Measurements from ENCODE around the gene HNRNPD. TPM values are rescaled to one million over a fixed set of nuclear protein-coding genes. Genes with fewer than 3 reads are reported as not detected.

The HNRNPD gene
- total and polyA plus RNA-seq, 10 of the 15 experiments (the other 5 are each of a cell fraction or from before 2014, with no cell fraction given): 76.6 to 882 (median 265) TPM

DNA sequence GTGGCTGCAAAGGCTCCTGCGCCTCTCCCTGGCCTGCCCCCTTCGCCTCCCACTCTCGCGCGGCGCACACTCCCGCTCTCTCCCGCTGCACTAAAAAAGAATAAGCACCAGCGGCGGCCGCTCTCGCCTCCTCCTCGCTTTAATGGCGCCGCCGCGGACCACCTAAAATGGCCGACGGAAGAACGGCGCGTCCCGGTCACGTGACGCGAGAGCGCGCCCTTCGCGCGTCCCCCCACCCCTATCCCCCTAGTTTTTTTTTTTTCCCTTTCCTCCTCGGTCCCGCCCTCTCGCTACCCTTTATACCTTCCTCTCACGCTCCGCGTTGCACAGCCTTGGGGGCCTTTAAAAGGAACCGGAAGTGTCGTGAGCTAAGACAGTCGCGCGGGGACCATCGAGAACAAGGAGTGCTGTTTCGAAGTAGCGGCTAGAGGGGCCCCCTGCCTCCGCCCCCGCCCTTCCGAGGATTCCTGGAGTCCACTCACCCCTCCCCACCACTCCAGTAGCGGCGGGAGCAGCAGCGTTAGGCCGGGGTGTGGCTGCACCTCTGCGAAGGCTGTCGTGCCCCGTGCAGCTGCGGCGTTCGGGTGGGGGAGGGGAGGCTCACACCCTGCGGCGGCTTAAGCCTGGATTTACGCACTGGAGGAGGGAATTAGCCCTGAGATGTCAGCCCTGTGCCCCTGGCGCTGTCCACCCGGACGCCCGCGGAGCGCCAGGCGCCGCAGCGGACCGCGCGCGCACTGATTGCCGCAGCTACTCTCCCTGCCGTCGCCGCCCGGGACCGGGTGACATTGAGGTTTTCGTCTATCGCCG lies at the start of gene HNRNPD (continued):
- TF ChIP-seq, protein P1, sequence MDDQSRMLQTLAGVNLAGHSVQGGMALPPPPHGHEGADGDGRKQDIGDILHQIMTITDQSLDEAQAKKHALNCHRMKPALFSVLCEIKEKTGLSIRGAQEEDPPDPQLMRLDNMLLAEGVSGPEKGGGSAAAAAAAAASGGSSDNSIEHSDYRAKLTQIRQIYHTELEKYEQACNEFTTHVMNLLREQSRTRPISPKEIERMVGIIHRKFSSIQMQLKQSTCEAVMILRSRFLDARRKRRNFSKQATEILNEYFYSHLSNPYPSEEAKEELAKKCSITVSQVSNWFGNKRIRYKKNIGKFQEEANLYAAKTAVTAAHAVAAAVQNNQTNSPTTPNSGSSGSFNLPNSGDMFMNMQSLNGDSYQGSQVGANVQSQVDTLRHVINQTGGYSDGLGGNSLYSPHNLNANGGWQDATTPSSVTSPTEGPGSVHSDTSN (IDR thresholded peaks at IDR 0.05; ENCODE audit: insufficient replicate concordance, low read depth, low read length): no peak
- TF ChIP-seq NRF1 (conservative IDR thresholded peaks at IDR 0.05; ENCODE audit: low read depth, low read length) (no peak), PAX5 (IDR thresholded peaks at IDR 0.05; ENCODE audit: borderline replicate concordance, low read depth, low read length) (no peak), ZNF384 (IDR thresholded peaks at IDR 0.05; ENCODE audit: borderline replicate concordance, low read depth, low read length) (peak; percentile 99), ETV6 (conservative IDR thresholded peaks at IDR 0.05 in 1 of 2, IDR thresholded peaks at IDR 0.05 in 1 of 2; ENCODE audit: borderline replicate concordance in 1 of 2, low read depth in 1 of 2) (no peak; a peak in 2 of 4 replicates), CREB1 (IDR thresholded peaks at IDR 0.05; ENCODE audit: low read depth) (peak; percentile 91), MYB (IDR thresholded peaks at IDR 0.05; ENCODE audit: borderline replicate concordance, low read depth, low read length) (no peak), ZZZ3 (IDR thresholded peaks at IDR 0.05; ENCODE audit: control insufficient read depth, insufficient read length, low read depth) (no peak), SRF (IDR thresholded peaks at IDR 0.05; ENCODE audit: low read depth in 2 of 2, low read length in 2 of 2) (peak; percentile 44 to 62; a peak in 2 of 4 replicates), SMARCA5 (IDR thresholded peaks at IDR 0.05) (peak; percentile 67; the same call in 1 of the 2 replicates), EGR1 (IDR thresholded peaks at IDR 0.05; ENCODE audit: borderline replicate concordance in 1 of 2, low read depth in 2 of 2, low read length in 2 of 2) (peak; percentile 49 to 98), PML (IDR thresholded peaks at IDR 0.05; ENCODE audit: low read length) (peak; percentile 93), EED (IDR thresholded peaks at IDR 0.05; ENCODE audit: low read depth) (peak; percentile 74), TBL1XR1 (IDR thresholded peaks at IDR 0.05; ENCODE audit: low read depth, low read length) (peak; percentile 71), NFYB (IDR thresholded peaks at IDR 0.05; ENCODE audit: insufficient read depth, low read depth, low read length) (no peak), ZNF207 (IDR thresholded peaks at IDR 0.05; ENCODE audit: borderline replicate concordance) (peak; percentile 50; the same call in 1 of the 2 replicates), POLR2AphosphoS5 (IDR thresholded peaks at IDR 0.05; ENCODE audit: low read length) (peak; percentile 89), JUND (IDR thresholded peaks at IDR 0.05; ENCODE audit: low read depth, low read length) (no peak), NFYA (IDR thresholded peaks at IDR 0.05; ENCODE audit: borderline replicate concordance, low read depth, low read length) (no peak), JUNB (IDR thresholded peaks at IDR 0.05) (no peak)
- TF ChIP-seq, protein P2, sequence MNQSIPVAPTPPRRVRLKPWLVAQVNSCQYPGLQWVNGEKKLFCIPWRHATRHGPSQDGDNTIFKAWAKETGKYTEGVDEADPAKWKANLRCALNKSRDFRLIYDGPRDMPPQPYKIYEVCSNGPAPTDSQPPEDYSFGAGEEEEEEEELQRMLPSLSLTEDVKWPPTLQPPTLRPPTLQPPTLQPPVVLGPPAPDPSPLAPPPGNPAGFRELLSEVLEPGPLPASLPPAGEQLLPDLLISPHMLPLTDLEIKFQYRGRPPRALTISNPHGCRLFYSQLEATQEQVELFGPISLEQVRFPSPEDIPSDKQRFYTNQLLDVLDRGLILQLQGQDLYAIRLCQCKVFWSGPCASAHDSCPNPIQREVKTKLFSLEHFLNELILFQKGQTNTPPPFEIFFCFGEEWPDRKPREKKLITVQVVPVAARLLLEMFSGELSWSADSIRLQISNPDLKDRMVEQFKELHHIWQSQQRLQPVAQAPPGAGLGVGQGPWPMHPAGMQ (IDR thresholded peaks at IDR 0.05; ENCODE audit: borderline replicate concordance): no peak
- TF ChIP-seq, protein P3, sequence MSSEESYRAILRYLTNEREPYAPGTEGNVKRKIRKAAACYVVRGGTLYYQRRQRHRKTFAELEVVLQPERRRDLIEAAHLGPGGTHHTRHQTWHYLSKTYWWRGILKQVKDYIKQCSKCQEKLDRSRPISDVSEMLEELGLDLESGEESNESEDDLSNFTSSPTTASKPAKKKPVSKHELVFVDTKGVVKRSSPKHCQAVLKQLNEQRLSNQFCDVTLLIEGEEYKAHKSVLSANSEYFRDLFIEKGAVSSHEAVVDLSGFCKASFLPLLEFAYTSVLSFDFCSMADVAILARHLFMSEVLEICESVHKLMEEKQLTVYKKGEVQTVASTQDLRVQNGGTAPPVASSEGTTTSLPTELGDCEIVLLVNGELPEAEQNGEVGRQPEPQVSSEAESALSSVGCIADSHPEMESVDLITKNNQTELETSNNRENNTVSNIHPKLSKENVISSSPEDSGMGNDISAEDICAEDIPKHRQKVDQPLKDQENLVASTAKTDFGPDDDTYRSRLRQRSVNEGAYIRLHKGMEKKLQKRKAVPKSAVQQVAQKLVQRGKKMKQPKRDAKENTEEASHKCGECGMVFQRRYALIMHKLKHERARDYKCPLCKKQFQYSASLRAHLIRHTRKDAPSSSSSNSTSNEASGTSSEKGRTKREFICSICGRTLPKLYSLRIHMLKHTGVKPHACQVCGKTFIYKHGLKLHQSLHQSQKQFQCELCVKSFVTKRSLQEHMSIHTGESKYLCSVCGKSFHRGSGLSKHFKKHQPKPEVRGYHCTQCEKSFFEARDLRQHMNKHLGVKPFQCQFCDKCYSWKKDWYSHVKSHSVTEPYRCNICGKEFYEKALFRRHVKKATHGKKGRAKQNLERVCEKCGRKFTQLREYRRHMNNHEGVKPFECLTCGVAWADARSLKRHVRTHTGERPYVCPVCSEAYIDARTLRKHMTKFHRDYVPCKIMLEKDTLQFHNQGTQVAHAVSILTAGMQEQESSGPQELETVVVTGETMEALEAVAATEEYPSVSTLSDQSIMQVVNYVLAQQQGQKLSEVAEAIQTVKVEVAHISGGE (CRISPR knock-in tag; IDR thresholded peaks at IDR 0.05): no peak; the same call in 1 of the 2 replicates
- TF ChIP-seq, protein P4, sequence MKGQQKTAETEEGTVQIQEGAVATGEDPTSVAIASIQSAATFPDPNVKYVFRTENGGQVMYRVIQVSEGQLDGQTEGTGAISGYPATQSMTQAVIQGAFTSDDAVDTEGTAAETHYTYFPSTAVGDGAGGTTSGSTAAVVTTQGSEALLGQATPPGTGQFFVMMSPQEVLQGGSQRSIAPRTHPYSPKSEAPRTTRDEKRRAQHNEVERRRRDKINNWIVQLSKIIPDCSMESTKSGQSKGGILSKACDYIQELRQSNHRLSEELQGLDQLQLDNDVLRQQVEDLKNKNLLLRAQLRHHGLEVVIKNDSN (IDR thresholded peaks at IDR 0.05; ENCODE audit: borderline replicate concordance, extremely low read length, insufficient read depth, low read depth, low read length): peak; percentile 93
